Measurements from ENCODE around the gene KRTAP4-12.
"Not testable (repeated sequence)": the region's sequence is repeated elsewhere in the genome, so short reads cannot be mapped to it uniquely, and the experiment has no call there.

Gene KRTAP4-12

GRCh38 chr17:41123991-41124371 is at the start of gene KRTAP4-12:
Gene KRTAP4-12 (minus strand): TSS chr17:41124182. CDS start chr17:41124122, 60 bp downstream.
- DNase-seq = not testable (repeated sequence)

GRCh38 chr17:41171886-41172285 is 47.9 kb upstream of the KRTAP4-12 start:
- no peak for DNase-seq

GRCh38 chr17:41168121-41168520 is 44.1 kb upstream of the KRTAP4-12 start, which contains the start of gene KRTAP4-3:
Gene KRTAP4-3 (minus strand): TSS chr17:41168221. CDS start chr17:41168172, 49 bp downstream.
- DNase-seq = no peak

- no peak for DNase-seq
Observed at GRCh38 chr17:41167561-41167960, 43.6 kb upstream of the KRTAP4-12 start.

GRCh38 chr17:41163828-41164227 is 39.8 kb upstream of the KRTAP4-12 start:
- no peak for DNase-seq

GRCh38 chr17:41160648-41161047 is 36.7 kb upstream of the KRTAP4-12 start, which contains the start of gene KRTAP4-4:
Gene KRTAP4-4 (minus strand): TSS chr17:41160748. CDS start chr17:41160691, 57 bp downstream.
- DNase-seq = no peak

GRCh38 chr17:41160190-41160589 is 36.2 kb upstream of the KRTAP4-12 start:
- DNase-seq = not testable (repeated sequence)

- no peak for DNase-seq
Observed at GRCh38 chr17:41153856-41154255, 29.9 kb upstream of the KRTAP4-12 start.

GRCh38 chr17:41151525-41151924 is 27.5 kb upstream of the KRTAP4-12 start:
- no peak for DNase-seq

- DNase-seq = no peak
Observed at GRCh38 chr17:41150026-41150425, 26.0 kb upstream of the KRTAP4-12 start.

GRCh38 chr17:41149652-41149985 is 25.6 kb upstream of the KRTAP4-12 start, which contains the start of gene KRTAP4-5:
Gene KRTAP4-5 (minus strand): TSS chr17:41149825. CDS start chr17:41149767, 58 bp downstream.
- DNase-seq = no peak

GRCh38 chr17:41148971-41149651 is 25.1 kb upstream of the KRTAP4-12 start:
- not testable (repeated sequence) for DNase-seq

- DNase-seq = no peak
Observed at GRCh38 chr17:41147531-41148204, 23.7 kb upstream of the KRTAP4-12 start.

GRCh38 chr17:41145261-41145660 is 21.3 kb upstream of the KRTAP4-12 start:
- DNase-seq = no peak

- no peak for DNase-seq
Observed at GRCh38 chr17:41144846-41145245, 20.9 kb upstream of the KRTAP4-12 start.

GRCh38 chr17:41141361-41141760 is 17.4 kb upstream of the KRTAP4-12 start:
- no peak for DNase-seq

- DNase-seq = no peak
Observed at GRCh38 chr17:41140360-41141131, 16.6 kb upstream of the KRTAP4-12 start, which contains the start of gene KRTAP4-6. Gene KRTAP4-6 (minus strand): TSS chr17:41140544. CDS start chr17:41140487, 57 bp downstream.

- not testable (repeated sequence) for DNase-seq
Observed at GRCh38 chr17:41139865-41140264, 15.9 kb upstream of the KRTAP4-12 start.

GRCh38 chr17:41133880-41134735 is 10.1 kb upstream of the KRTAP4-12 start:
- no peak for DNase-seq

GRCh38 chr17:41131979-41132378 is 8.0 kb upstream of the KRTAP4-12 start:
- no peak for DNase-seq

- no peak for DNase-seq
Observed at GRCh38 chr17:41127371-41127770, 3.4 kb upstream of the KRTAP4-12 start.

- DNase-seq = no peak
Observed at GRCh38 chr17:41126412-41126811, 2.4 kb upstream of the KRTAP4-12 start.

Data from DMS79 treated with DMSO at 0.1 percent for 48 hours (cell line).